ENCODE measurements around the gene RGMB. TPM values are rescaled to one million over a fixed set of nuclear protein-coding genes. Genes with fewer than 3 reads are reported as not detected.

RGMB gene
- total and polyA plus RNA-seq, 2 donors (not counting 1 experiment from before 2014, with no cell fraction given): 14.7 to 18.3 TPM

DNA sequence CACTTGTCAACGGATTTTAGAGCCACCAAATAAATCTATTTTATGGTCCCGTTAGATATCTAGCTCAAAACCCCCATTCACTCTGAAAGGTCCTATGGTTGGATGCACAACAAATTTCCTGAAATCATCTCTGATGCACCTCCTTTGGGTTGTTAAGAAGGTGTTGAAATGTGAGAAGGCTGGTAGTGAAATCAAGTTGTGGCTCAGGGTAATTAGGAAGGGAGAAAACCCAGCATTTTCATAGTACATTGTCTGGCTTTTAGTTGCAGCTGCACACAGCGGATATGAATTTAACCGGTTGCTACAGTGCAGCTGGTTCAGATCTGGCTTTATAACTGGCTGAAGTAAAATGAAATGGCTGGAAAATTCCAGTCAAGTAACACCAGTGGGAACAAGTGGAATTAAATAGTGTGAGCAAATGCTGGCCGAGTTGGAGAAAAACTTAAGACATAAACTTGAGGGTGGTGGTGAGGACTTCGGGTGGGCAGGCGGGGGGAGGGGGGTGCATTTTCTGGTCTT lies 17.6 kb downstream of the RGMB start:
- no peak overlapping the region for H3K4me3 ChIP-seq (ENCODE audit: control extremely low read depth in 1 of 5, extremely low read depth in 1 of 5, insufficient read depth in 1 of 5, low read depth in 2 of 5, low read length in 4 of 5)
- H3K79me2 ChIP-seq (ENCODE audit: control insufficient read depth, insufficient read depth, low read length): peaks cover 22% of the 10 kb centered on the region
- 94% methylated on average over 3 of the region's 7 CpGs for whole genome bisulfite sequencing (ENCODE audit: insufficient coverage)
- H3K4me1 ChIP-seq (ENCODE audit: control insufficient read depth in 2 of 2, insufficient read depth in 2 of 2, low read length in 2 of 2): no peaks in the 10 kb centered on the region
- no peak overlapping the region for H3K4me2 ChIP-seq (replicated peaks; ENCODE audit: low read depth, low read length, poor library complexity, severe bottlenecking)
- ATAC-seq (ENCODE audit: low read depth) (no peak), DNase-seq (no peak)
- H3K36me3 ChIP-seq (replicated peaks in 1 of 2; ENCODE audit: control extremely low read depth in 1 of 2, control insufficient read depth in 1 of 2, extremely low read depth in 1 of 2, insufficient read depth in 2 of 2, low read length in 1 of 2): peaks cover 0 to 13% of the 10 kb centered on the region in 2 experiments
- ChIA-PET POLR2A (no interaction called here), CTCF (interaction anchor here (2.1 to 10.9 kb wide), 2 partner anchors 19 to 21 kb away, joined by 5 to 89 read pairs; partner anchors contain the start of gene RGMB)
- H3K27me3 ChIP-seq (replicated peaks in 1 of 4; ENCODE audit: control extremely low read depth in 1 of 4, control insufficient read depth in 3 of 4, insufficient read depth in 4 of 4, low read length in 3 of 4): no peaks in the 10 kb centered on the region
- H3K27me3 Mint-ChIP-seq: no peaks in the 10 kb centered on the region
- no peak for TF ChIP-seq EZH2 (IDR thresholded peaks at IDR 0.05; ENCODE audit: borderline replicate concordance, insufficient read depth, low read depth, low read length, poor library complexity, severe bottlenecking)
- TF ChIP-seq, protein P1, sequence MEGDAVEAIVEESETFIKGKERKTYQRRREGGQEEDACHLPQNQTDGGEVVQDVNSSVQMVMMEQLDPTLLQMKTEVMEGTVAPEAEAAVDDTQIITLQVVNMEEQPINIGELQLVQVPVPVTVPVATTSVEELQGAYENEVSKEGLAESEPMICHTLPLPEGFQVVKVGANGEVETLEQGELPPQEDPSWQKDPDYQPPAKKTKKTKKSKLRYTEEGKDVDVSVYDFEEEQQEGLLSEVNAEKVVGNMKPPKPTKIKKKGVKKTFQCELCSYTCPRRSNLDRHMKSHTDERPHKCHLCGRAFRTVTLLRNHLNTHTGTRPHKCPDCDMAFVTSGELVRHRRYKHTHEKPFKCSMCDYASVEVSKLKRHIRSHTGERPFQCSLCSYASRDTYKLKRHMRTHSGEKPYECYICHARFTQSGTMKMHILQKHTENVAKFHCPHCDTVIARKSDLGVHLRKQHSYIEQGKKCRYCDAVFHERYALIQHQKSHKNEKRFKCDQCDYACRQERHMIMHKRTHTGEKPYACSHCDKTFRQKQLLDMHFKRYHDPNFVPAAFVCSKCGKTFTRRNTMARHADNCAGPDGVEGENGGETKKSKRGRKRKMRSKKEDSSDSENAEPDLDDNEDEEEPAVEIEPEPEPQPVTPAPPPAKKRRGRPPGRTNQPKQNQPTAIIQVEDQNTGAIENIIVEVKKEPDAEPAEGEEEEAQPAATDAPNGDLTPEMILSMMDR (IDR thresholded peaks at IDR 0.05): no peak
- no peaks in the 10 kb centered on the region for H3K9me3 ChIP-seq (ENCODE audit: control extremely low read depth in 1 of 3, control insufficient read depth in 2 of 3, insufficient read depth in 1 of 3, low read length in 2 of 3)
- H3K27ac Mint-ChIP-seq: no peak overlapping the region
- peaks cover 11% of the 10 kb centered on the region for H3K4me1 Mint-ChIP-seq
- H3K9me3 Mint-ChIP-seq (ENCODE audit: insufficient read depth): no peaks in the 10 kb centered on the region
- H4K20me1 ChIP-seq (ENCODE audit: control insufficient read depth, insufficient read depth, low read length, poor library complexity, severe bottlenecking): peaks cover 34% of the 10 kb centered on the region
- no peak overlapping the region for H3K9ac ChIP-seq (ENCODE audit: low read length)
- H2AFZ ChIP-seq (ENCODE audit: insufficient read depth, low read depth, low read length, poor library complexity, severe bottlenecking): no peak overlapping the region
- intact Hi-C loops (cut with micrococcal nuclease): no loop called here
- no peak overlapping the region for H3K4me3 Mint-ChIP-seq
- no peak overlapping the region for H3K27ac ChIP-seq (ENCODE audit: low read length in 2 of 2)

DNA sequence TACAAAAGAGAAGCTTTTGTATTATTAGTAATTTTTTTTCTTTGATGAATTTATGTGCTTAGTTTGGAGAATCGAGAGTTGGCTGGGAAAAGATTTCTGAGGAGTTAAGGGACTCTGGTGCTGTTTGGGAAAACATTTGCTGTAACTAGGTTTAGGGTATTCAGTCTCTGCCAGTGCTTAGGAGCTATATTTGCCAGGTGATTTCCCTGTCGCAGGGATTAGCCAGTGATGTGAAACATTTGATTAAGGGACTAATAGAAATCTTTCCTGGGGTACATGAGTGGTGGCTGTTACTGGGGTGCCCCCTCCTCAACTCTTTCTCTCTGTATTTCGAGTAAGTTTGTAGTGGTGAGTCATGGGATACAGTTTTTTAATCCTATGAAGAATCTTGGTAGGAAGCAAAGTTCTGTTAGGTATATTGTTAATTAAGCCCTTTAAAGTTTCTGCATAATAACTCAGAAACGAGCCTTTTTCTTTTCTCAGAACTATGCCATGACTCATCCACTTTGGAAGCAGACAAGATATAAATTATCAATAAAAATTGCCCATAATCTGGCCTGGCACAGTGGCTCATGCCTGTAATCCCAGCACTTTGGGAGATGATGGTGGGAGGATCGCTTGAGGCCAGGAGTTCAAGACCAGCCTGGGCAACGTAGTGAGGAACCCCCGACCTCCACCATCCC lies 18.6 kb downstream of the RGMB start:
- no peak overlapping the region for H2AFZ ChIP-seq (ENCODE audit: insufficient read depth, low read depth, low read length, poor library complexity, severe bottlenecking)
- Mint-ChIP-seq H3K27ac (no peak overlapping the region), H3K9me3 (ENCODE audit: insufficient read depth) (no peaks in the 10 kb centered on the region), H3K4me1 (peaks cover 8% of the 10 kb centered on the region), H3K27me3 (no peaks in the 10 kb centered on the region), H3K4me3 (no peak overlapping the region)
- no peak overlapping the region for H3K4me2 ChIP-seq (replicated peaks; ENCODE audit: low read depth, low read length, poor library complexity, severe bottlenecking)
- DNase-seq (no peak), ATAC-seq (ENCODE audit: low read depth) (no peak)
- H3K9me3 ChIP-seq (ENCODE audit: control extremely low read depth in 1 of 3, control insufficient read depth in 2 of 3, insufficient read depth in 1 of 3, low read length in 2 of 3): no peaks in the 10 kb centered on the region
- peaks cover 20% of the 10 kb centered on the region for H3K79me2 ChIP-seq (ENCODE audit: control insufficient read depth, insufficient read depth, low read length)
- POLR2A ChIA-PET: no interaction called here
- no peaks in the 10 kb centered on the region for H3K27me3 ChIP-seq (replicated peaks in 1 of 4; ENCODE audit: control extremely low read depth in 1 of 4, control insufficient read depth in 3 of 4, insufficient read depth in 4 of 4, low read length in 3 of 4)
- no peak overlapping the region for H3K27ac ChIP-seq (ENCODE audit: low read length in 2 of 2)
- CTCF ChIA-PET: interaction anchor here (2.1 kb wide), 1 partner anchor 20 kb away, joined by 5 read pairs; no protein-coding TSS in a partner anchor
- 94% methylated on average over 2 of the region's 7 CpGs for WGBS (ENCODE audit: insufficient coverage)
- no peak overlapping the region for H3K4me3 ChIP-seq (ENCODE audit: control extremely low read depth in 1 of 5, extremely low read depth in 1 of 5, insufficient read depth in 1 of 5, low read depth in 2 of 5, low read length in 4 of 5)
- peaks cover 0 to 13% of the 10 kb centered on the region in 2 experiments for H3K36me3 ChIP-seq (replicated peaks in 1 of 2; ENCODE audit: control extremely low read depth in 1 of 2, control insufficient read depth in 1 of 2, extremely low read depth in 1 of 2, insufficient read depth in 2 of 2, low read length in 1 of 2)
- peaks cover 30% of the 10 kb centered on the region for H4K20me1 ChIP-seq (ENCODE audit: control insufficient read depth, insufficient read depth, low read length, poor library complexity, severe bottlenecking)
- TF ChIP-seq, protein P1 (IDR thresholded peaks at IDR 0.05): no peak
- no peak for TF ChIP-seq EZH2 (IDR thresholded peaks at IDR 0.05; ENCODE audit: borderline replicate concordance, insufficient read depth, low read depth, low read length, poor library complexity, severe bottlenecking)
- no peaks in the 10 kb centered on the region for H3K4me1 ChIP-seq (ENCODE audit: control insufficient read depth in 2 of 2, insufficient read depth in 2 of 2, low read length in 2 of 2)
- intact Hi-C loops (cut with micrococcal nuclease): no loop called here
- H3K9ac ChIP-seq (ENCODE audit: low read length): no peak overlapping the region

Data from B cell (primary cell).